HT-29 (cell line): Measurements from ENCODE around the gene ZNRF1. TPM values are rescaled to one million over a fixed set of nuclear protein-coding genes. Genes with fewer than 3 reads are reported as not detected.
A peak's percentile ranks its signal among the peaks of the same experiment; 100 is the strongest.

ENCODE experiments used
- DNase-seq: peaks from one replicate; pipeline ENCODE4 v3.0.0-alpha.2; 2015; ENCODE audit warnings: low spot score
- total RNA-seq: library from RNA; depleted of rRNA; stranded (reverse); fragments of >200 nt; shearing (Covaris generic); gene quantifications from 2 replicates; pipeline ENCODE4 v1.2.3, GENCODE V29; 2014; rRNA removed

The ZNRF1 gene
- total RNA-seq, 1 experiment from 2014 or later = 15.5 TPM

DNA sequence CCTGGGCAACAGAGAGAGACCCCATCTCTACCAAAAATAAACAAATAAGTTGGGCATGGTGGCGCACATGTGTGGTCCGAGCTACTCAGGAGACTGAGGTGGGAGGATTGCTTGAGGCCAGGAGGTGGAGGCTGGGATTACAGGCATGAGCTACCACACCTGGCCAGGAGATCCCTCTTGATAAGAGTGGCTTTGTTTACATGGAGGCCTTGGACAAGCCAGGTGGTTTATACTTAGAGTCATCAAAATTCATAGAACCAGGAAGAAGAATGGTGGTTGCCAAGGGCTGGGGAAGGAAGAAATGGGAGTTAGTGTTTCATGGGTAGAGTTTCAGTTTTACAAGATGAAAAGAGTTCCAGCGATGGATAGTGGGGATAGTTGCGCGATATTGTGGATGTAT lies 140.7 kb downstream of the ZNRF1 start:
- DNase-seq = peak; percentile 4

- DNase-seq = no peak
These were observed 145.1 kb downstream of the ZNRF1 start for GRCh38 chr16:75143941-75144340.

DNA sequence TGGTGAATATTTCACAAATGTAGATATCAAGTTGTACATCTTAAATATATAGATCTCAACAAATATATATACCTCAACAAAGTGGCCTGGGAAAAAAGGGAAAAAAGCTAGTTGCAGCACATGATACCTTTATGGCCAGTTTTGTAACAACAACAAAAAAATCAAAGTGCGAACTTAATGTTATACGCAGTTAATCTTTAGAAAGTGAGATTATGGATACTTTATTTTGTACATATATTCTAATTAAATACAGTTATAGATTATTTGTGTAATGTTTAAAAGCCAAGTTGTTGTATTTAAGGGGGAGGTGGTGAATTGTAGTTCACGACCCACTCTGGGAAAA lies 149.1 kb downstream of the ZNRF1 start:
- DNase-seq = no peak

GRCh38 chr16:75148311-75149195 lies 149.7 kb downstream of the ZNRF1 start, which contains the start of gene ZFP1:
Gene ZFP1, plus strand, starts transcription at chr16:75148524. Its CDS starts 4,428 bp downstream, at chr16:75152952.
- DNase-seq = peak; percentile 96

- no peak for DNase-seq
These were observed 153.0 kb downstream of the ZNRF1 start for GRCh38 chr16:75151798-75152197.

DNA sequence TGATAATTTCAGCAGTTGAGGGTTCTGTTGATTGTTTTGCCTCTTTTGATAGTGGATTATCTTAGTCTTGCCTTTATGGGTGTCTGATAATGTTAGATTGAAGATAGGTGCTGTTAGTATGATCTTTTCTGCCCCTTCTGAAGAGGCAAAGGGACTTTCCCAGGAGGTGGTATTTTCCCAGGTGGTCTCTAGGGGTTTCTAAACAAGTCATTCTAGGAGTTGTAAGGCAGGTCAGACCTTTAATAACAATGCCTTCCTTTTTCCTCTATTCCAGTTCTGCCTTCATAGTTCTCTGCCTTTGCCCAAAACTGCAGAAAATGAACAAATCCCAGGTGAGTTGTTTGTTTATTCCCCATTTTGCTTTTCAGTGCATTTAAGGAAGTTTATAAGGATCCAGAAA lies 153.8 kb downstream of the ZNRF1 start:
- DNase-seq = no peak

DNA sequence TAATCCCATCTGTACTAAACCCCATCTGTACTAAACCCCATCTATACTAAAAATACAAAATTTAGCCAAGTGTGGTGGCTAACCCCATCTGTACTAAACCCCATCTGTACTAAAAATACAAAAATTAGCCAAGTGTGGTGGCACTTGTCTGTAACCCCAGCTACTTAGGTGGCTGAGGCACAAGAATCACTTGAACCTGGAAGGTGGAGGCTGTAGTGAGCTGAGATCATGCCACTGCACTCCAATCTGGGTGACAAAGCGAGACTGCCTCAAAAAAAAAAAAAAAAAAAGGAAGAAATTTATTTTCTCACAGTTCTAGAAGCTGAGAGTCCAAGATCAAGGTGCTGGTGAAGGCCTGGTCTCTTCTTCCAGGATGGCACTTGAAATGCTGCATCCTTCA lies 161.6 kb downstream of the ZNRF1 start:
- no peak for DNase-seq

Other genes starting within 250 kb of the ZNRF1 start
- gene FA2H, start 224.2 kb upstream of the ZNRF1 start, total RNA-seq = 23.0 and 29.5 TPM in 2 replicates
- gene WDR59, start 13.9 kb upstream of the ZNRF1 start, total RNA-seq = 15.1 and 15.7 TPM in 2 replicates
- gene LDHD, start 117.8 kb downstream of the ZNRF1 start, total RNA-seq = 0.08 and 1.4 TPM in 2 replicates
- 2.2 and 2.8 TPM in 2 replicates for gene ZFP1, start 149.5 kb downstream of the ZNRF1 start, total RNA-seq
- not detected in 2 replicates for gene CTRB2, start 208.1 kb downstream of the ZNRF1 start, total RNA-seq
- not detected in 2 replicates for gene CTRB1, start 220.0 kb downstream of the ZNRF1 start, total RNA-seq